Esophagus squamous epithelium (tissue), 5 donors: Measurements from ENCODE around the gene PLEKHA1. TPM values are rescaled to one million over a fixed set of nuclear protein-coding genes. Genes with fewer than 3 reads are reported as not detected.

ENCODE experiments used
- DNase-seq: peaks from one replicate; lab custom pipeline; 2025; lab: John Stamatoyannopoulos, UW
- H3K27ac ChIP-seq, 4 donors: fragments of 200-600 bp; sonication (generic); one replicate each; pipeline ENCODE4 v1.5.1; 2016 to 2019; ENCODE audit warnings: mild to moderate bottlenecking in 1 of 4
- H3K27me3 ChIP-seq, 4 donors: fragments of 200-600 bp; sonication (generic); 1 replicate in 3 of 4; 2 replicates in 1 of 4; pipeline versions ENCODE4 v1.5.1 to v1.6.0; 2017 to 2021; ENCODE audit warnings: antibody characterized with exemption in 1 of 4
- H3K36me3 ChIP-seq, 3 donors: fragments of 200-600 bp; sonication (generic); one replicate each; pipeline ENCODE4 v1.5.1; 2016 to 2019
- H3K4me1 ChIP-seq, 3 donors: fragments of 200-600 bp; sonication (generic); one replicate each; pipeline ENCODE4 v1.5.1; 2017 to 2019
- H3K4me3 ChIP-seq, 4 donors: fragments of 200-600 bp; sonication (generic); 1 replicate in 3 of 4; 2 replicates in 1 of 4; pipeline ENCODE4 v1.5.1; 2016 to 2019; ENCODE audit warnings: mild to moderate bottlenecking in 2 of 4, moderate library complexity in 1 of 4
- H3K9me3 ChIP-seq, 3 donors: fragments of 200-600 bp; sonication (generic); one replicate each; pipeline ENCODE4 v1.5.1; 2016 to 2019
- POLR2A ChIP-seq, 4 donors: fragments of 450-650 bp; IDR thresholded peaks; one replicate each; pipeline ENCODE4 v1.6.1; 2017; ENCODE audit warnings: antibody characterized with exemption in 4 of 4, mild to moderate bottlenecking in 4 of 4, moderate library complexity in 3 of 4
- WGBS, 2 donors: methylation state at CpG; one replicate each; pipeline ENCODE4 v1.1.5; 2018; 5-methylcytosine and 5-hydroxymethylcytosine counted together
- intact Hi-C: fragments of 100-400 bp; cut with DNase I; formaldehyde crosslinking; loops from one replicate; pipeline ENCODE4 v1.15.0; 2022
- total RNA-seq, 4 donors: library from RNA; depleted of rRNA; stranded (reverse); fragments of >200 nt; gene quantifications; one replicate each; pipeline ENCODE4 v1.1.0, GENCODE V29; 2016
- TF ChIP-seq, protein P1 (sequence below), 6 experiments: fragments of 450-650 bp in 4 of 6; fragments of 200-600 bp in 2 of 6; sonication (generic) in 2 of 6; IDR thresholded peaks; one replicate each; pipeline ENCODE4 v1.5.1; 2016 to 2019; ENCODE audit warnings: antibody characterized with exemption in 6 of 6, mild to moderate bottlenecking in 4 of 6, moderate library complexity in 4 of 6
- donor health status: DM: yes; HTN: yes; CAD: no.

The PLEKHA1 gene
- total RNA-seq, 4 donors from 2014 or later = 23.4 to 56.3 (median 35.9) TPM

- Histone ChIP-seq H3K27me3 (no peaks in the 10 kb centered on the region), H3K36me3 (no peaks in the 10 kb centered on the region), H3K4me1 (peaks cover 0 to 40% (median 5%) of the 10 kb centered on the region in 3 donors), H3K9me3 (no peaks in the 10 kb centered on the region), H3K27ac (peak overlapping the region in 3 of 4 donors; percentile 68 to 81 (median 70)), H3K4me3 (no peak overlapping the region)
- TF ChIP-seq POLR2A (IDR thresholded peaks at IDR 0.05) = no peak
- TF ChIP-seq, protein P1, sequence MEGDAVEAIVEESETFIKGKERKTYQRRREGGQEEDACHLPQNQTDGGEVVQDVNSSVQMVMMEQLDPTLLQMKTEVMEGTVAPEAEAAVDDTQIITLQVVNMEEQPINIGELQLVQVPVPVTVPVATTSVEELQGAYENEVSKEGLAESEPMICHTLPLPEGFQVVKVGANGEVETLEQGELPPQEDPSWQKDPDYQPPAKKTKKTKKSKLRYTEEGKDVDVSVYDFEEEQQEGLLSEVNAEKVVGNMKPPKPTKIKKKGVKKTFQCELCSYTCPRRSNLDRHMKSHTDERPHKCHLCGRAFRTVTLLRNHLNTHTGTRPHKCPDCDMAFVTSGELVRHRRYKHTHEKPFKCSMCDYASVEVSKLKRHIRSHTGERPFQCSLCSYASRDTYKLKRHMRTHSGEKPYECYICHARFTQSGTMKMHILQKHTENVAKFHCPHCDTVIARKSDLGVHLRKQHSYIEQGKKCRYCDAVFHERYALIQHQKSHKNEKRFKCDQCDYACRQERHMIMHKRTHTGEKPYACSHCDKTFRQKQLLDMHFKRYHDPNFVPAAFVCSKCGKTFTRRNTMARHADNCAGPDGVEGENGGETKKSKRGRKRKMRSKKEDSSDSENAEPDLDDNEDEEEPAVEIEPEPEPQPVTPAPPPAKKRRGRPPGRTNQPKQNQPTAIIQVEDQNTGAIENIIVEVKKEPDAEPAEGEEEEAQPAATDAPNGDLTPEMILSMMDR (IDR thresholded peaks at IDR 0.05) = no peak
- DNase-seq = no peak
- intact Hi-C loops = no loop called here
- WGBS, 2 donors = 39 to 46% methylated on average over 2 of the region's 2 CpGs
These were observed 11.2 kb upstream of the PLEKHA1 start for GRCh38 chr10:122363311-122363710.

- H3K4me1 ChIP-seq = peaks cover 0 to 46% (median 5%) of the 10 kb centered on the region in 3 donors
- WGBS, 2 donors = 39 to 47% methylated on average over 4 to 5 of the region's 6 CpGs
- peak overlapping the region in 3 of 4 donors; percentile 68 to 81 (median 70) for H3K27ac ChIP-seq
- H3K9me3 ChIP-seq = no peaks in the 10 kb centered on the region
- no peak for DNase-seq
- no peak overlapping the region for H3K4me3 ChIP-seq
- intact Hi-C loops = no loop called here
- TF ChIP-seq, protein P1 (IDR thresholded peaks at IDR 0.05) = no peak
- TF ChIP-seq POLR2A (IDR thresholded peaks at IDR 0.05) = no peak
- no peaks in the 10 kb centered on the region for H3K27me3 ChIP-seq
- no peaks in the 10 kb centered on the region for H3K36me3 ChIP-seq
These were observed 10.6 kb upstream of the PLEKHA1 start for GRCh38 chr10:122363722-122364463.

GRCh38 chr10:122368502-122369254 is 5.8 kb upstream of the PLEKHA1 start:
- H3K27me3 ChIP-seq = no peaks in the 10 kb centered on the region
- H3K27ac ChIP-seq = no peak overlapping the region
- TF ChIP-seq, protein P1 (IDR thresholded peaks at IDR 0.05) = no peak
- no peak for TF ChIP-seq POLR2A (IDR thresholded peaks at IDR 0.05)
- peaks cover 0 to 69% (median 5%) of the 10 kb centered on the region in 3 donors for H3K4me1 ChIP-seq
- peak overlapping the region in 1 of 4 donors; percentile 28 for H3K4me3 ChIP-seq
- 57 to 62% methylated on average over 12 to 13 of the region's 13 CpGs for WGBS, 2 donors
- no peaks in the 10 kb centered on the region for H3K9me3 ChIP-seq
- no peak for DNase-seq
- H3K36me3 ChIP-seq = no peaks in the 10 kb centered on the region
- intact Hi-C loops = no loop called here

GRCh38 chr10:122373108-122373507 is 1.4 kb upstream of the PLEKHA1 start:
- WGBS, 2 donors = 54 to 63% methylated on average over 4 of the region's 4 CpGs
- Histone ChIP-seq H3K36me3 (no peaks in the 10 kb centered on the region), H3K4me3 (no peak overlapping the region), H3K9me3 (no peaks in the 10 kb centered on the region), H3K27ac (peak overlapping the region; percentile 89 to 100 (median 93)), H3K27me3 (no peaks in the 10 kb centered on the region), H3K4me1 (peaks cover 9 to 79% (median 31%) of the 10 kb centered on the region in 3 donors)
- no peak for DNase-seq
- intact Hi-C loops = no loop called here
- TF ChIP-seq, protein P1 (IDR thresholded peaks at IDR 0.05) = no peak
- TF ChIP-seq POLR2A (IDR thresholded peaks at IDR 0.05) = no peak

- TF ChIP-seq, protein P1 (IDR thresholded peaks at IDR 0.05) = no peak
- no peak for TF ChIP-seq POLR2A (IDR thresholded peaks at IDR 0.05)
- 6 to 16% methylated on average over 13 of the region's 13 CpGs for WGBS, 2 donors
- no peak for DNase-seq
- Histone ChIP-seq H3K4me3 (peak overlapping the region; percentile 72 to 99 (median 90)), H3K36me3 (peaks cover 0 to under 1% (median 0%) of the 10 kb centered on the region in 3 donors), H3K9me3 (no peaks in the 10 kb centered on the region), H3K27me3 (no peaks in the 10 kb centered on the region), H3K4me1 (peaks cover 9 to 79% (median 32%) of the 10 kb centered on the region in 3 donors), H3K27ac (peak overlapping the region; percentile 89 to 100 (median 93))
- intact Hi-C loops = no loop called here
These were observed 787 bp upstream of the PLEKHA1 start for GRCh38 chr10:122373721-122374120.
